GM12878 (cell line): ENCODE results near the gene TOLLIP.

Source experiments
- CREB1 ChIP-seq: IDR thresholded peaks from 2 replicates; pipeline ENCODE4 v1.6.1; 2012; ENCODE audit warnings: low read depth, mild to moderate bottlenecking, inconsistent platforms
- CTCF ChIP-seq, 3 experiments: IDR thresholded peaks in 2 of 3; conservative IDR thresholded peaks in 1 of 3; 2 replicates each; pipeline ENCODE4 v1.5.1; 2011; ENCODE audit warnings: low read depth in 3 of 3, low read length in 3 of 3, mild to moderate bottlenecking in 3 of 3, control low read depth in 2 of 3, moderate library complexity in 2 of 3, inconsistent platforms in 1 of 3, mixed read lengths in 1 of 3; ENCODE audit not compliant: control insufficient read depth in 2 of 3, insufficient read depth in 1 of 3; ENCODE audit errors: extremely low read depth in 1 of 3
- ESRRA ChIP-seq: IDR thresholded peaks from 2 replicates; pipeline ENCODE4 v1.6.1; 2012; ENCODE audit warnings: mild to moderate bottlenecking, low read length, improper control_type of control experiment
- EZH2 ChIP-seq: IDR thresholded peaks from 2 replicates; pipeline ENCODE4 v1.6.1; 2012; ENCODE audit warnings: low read depth, mild to moderate bottlenecking, control low read depth, inconsistent platforms, low read length, borderline replicate concordance; ENCODE audit not compliant: control insufficient read depth
- KDM1A ChIP-seq: fragments of 200-600 bp; sonication (generic); IDR thresholded peaks from 2 replicates; pipeline ENCODE4 v1.6.1; 2016; ENCODE audit warnings: borderline replicate concordance
- MAX ChIP-seq: IDR thresholded peaks from 2 replicates; pipeline ENCODE4 v1.6.1; 2012; ENCODE audit warnings: low read depth, low read length, improper control_type of control experiment
- POLR2A ChIP-seq: IDR thresholded peaks from 2 replicates; pipeline ENCODE4 v1.6.1; 2011; ENCODE audit warnings: low read depth, mild to moderate bottlenecking, low read length
- SRF ChIP-seq, 2 experiments: IDR thresholded peaks; 2 replicates each; pipeline ENCODE4 v1.6.1; 2011; ENCODE audit warnings: low read depth in 2 of 2, low read length in 2 of 2, mild to moderate bottlenecking in 1 of 2, moderate library complexity in 1 of 2
- SUZ12 ChIP-seq: fragments of 200-600 bp; sonication (generic); IDR thresholded peaks from one replicate; pipeline ENCODE4 v1.6.1; 2018; ENCODE audit warnings: antibody characterized with exemption, mild to moderate bottlenecking; ENCODE audit not compliant: unreplicated experiment
- TCF7 ChIP-seq: IDR thresholded peaks from 2 replicates; pipeline ENCODE4 v1.6.1; 2014; ENCODE audit warnings: antibody characterized with exemption, borderline replicate concordance

DNA sequence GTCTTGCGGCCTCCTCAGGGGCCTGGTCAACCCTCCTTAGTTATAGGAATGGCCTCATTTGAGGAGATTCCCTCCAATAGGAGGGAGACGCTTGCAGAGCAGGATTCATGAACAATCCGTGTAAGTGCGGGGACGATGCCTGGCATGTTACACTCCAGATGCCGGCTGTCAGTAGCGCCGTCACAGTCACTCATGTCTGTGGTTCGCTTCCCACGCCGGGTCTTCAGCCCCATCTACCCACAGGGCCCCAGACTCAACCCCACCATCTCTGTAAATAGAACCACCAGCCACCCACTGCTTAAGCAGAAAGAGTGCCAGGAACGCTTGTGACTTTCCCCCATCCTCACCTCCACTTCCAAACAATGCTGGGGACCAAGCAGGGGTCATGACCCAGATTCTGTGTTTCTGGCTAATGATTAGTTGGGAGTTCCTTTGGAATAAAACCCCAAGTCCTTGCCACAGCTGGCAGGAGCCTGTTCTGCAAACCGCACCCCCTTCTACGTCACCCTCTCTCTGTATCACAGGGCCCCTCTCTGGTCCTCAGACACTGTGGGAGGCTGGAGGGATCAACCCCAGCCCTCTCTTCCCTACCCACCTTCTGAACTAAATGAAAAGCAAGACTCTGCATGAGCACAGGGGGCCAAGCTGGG, 38.8 kb upstream of the TOLLIP start:
- TF ChIP-seq KDM1A (no peak), EZH2 (no peak), POLR2A (no peak), SRF (IDR thresholded peaks at IDR 0.05; ENCODE audit: low read depth in 2 of 2, low read length in 2 of 2) (no peak), ESRRA (no peak), TCF7 (no peak), CTCF (IDR thresholded peaks at IDR 0.05 in 2 of 3, conservative IDR thresholded peaks at IDR 0.05 in 1 of 3; ENCODE audit: control insufficient read depth in 2 of 3, extremely low read depth in 1 of 3, insufficient read depth in 1 of 3, low read depth in 3 of 3, low read length in 3 of 3) (no peak), MAX (no peak), CREB1 (no peak), SUZ12 (no peak)
